ENCODE data around the gene KMT5B.

DNA sequence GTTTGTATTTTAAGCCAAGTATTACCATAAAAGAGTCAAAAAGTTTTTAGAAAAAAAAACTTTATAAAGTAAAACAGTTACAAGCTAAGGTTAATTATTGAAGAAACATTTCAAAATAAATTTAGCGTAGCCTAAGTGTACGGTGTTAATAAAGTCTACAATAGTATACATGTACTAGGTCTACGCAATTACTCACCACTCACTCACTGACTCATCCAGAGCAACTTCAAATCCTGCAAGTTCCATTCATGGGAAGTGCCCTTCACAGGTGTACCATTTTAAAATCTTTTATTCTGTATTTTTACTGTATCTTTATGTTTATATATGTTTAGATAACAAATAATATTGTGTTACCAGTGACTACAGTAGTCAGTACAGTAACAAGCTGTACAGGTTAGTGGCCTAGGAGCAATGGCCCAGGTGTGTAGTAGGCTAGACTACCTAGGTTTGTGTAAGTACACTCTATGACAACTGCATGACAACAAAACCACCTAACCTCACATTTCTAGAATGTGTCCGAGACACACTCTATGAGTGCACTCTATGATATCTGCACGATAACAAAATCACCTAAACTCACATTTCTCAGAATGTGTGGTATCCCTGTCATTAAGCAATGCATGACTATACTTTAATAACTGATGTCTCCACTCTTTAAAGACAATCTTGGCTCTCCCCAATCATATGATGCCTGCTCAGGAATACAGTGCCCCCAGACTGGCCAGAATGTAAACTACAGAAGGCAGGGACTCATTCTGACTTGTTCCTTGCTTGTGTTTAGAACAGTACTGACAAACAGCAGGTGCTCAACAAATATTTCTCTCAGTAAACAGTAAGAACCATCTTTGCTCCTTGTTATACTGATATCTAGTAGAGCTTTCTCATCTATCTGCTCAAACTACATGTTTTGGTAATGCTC, 21.2 kb downstream of the KMT5B start:
- no peak for TF ChIP-seq PATZ1 (tag by site-specific recombination; IDR thresholded peaks at IDR 0.05)
- no peak for TF ChIP-seq ZNF416 (tag by site-specific recombination; IDR thresholded peaks at IDR 0.05)
- no peak for TF ChIP-seq REST (tag by site-specific recombination; IDR thresholded peaks at IDR 0.05)

Data from HEK293 (cell line).